OCI-LY7 (cell line): ENCODE measurements around the gene ZMIZ1. TPM values are rescaled to one million over a fixed set of nuclear protein-coding genes. Genes with fewer than 3 reads are reported as not detected.

Experiments used
- BruUV-seq: library from RNA; stranded (reverse); fragments of 400-500 nt; replicated peaks from 2 replicates; lab custom pipeline; 2021; lab: Mats Ljungman, UMichigan
- CTCF ChIA-PET: fragments of 300-600 bp; sonication (Branson Sonifier 250); formaldehyde crosslinking; loops from one replicate; lab custom pipeline; 2022; ENCODE audit warnings: antibody characterized with exemption; ENCODE audit not compliant: unreplicated experiment; lab: Charles Lee
- POLR2A ChIA-PET: fragments of 300-600 bp; sonication (Branson Sonifier 250); formaldehyde crosslinking; loops from one replicate; lab custom pipeline; 2022; ENCODE audit warnings: antibody characterized with exemption; lab: Charles Lee
- DNase-seq: peaks from one replicate; pipeline ENCODE4 v3.0.0-alpha.2; 2015; ENCODE audit warnings: low spot score
- H2AFZ ChIP-seq: fragments of 200-600 bp; sonication (generic), shearing (Covaris generic); 2 replicates; pipeline ENCODE4 v1.6.1; 2014; ENCODE audit warnings: mild to moderate bottlenecking, antibody characterized with exemption, low read length, moderate library complexity
- H3K27ac ChIP-seq: fragments of 200-600 bp; sonication (generic); 2 replicates; pipeline ENCODE4 v1.5.1; 2014; ENCODE audit warnings: mixed run types, low read depth, mild to moderate bottlenecking, moderate library complexity, low read length, inconsistent platforms; ENCODE audit not compliant: poor library complexity, severe bottlenecking
- H3K36me3 ChIP-seq: fragments of 200-600 bp; sonication (generic); 2 replicates; pipeline ENCODE4 v1.6.1; 2014; ENCODE audit warnings: mild to moderate bottlenecking, antibody characterized with exemption, low read length, moderate library complexity, mixed read lengths; ENCODE audit not compliant: insufficient read depth
- H3K4me1 ChIP-seq: fragments of 200-600 bp; sonication (generic); 2 replicates; pipeline ENCODE4 v1.5.1; 2014; ENCODE audit warnings: mild to moderate bottlenecking, low read length; ENCODE audit not compliant: insufficient read depth, poor library complexity, severe bottlenecking
- H3K4me2 ChIP-seq: fragments of 200-600 bp; sonication (generic); 2 replicates; pipeline ENCODE4 v1.6.1; 2014; ENCODE audit warnings: mild to moderate bottlenecking, low read length
- H3K4me3 ChIP-seq: fragments of 200-600 bp; sonication (generic); 2 replicates; pipeline ENCODE4 v1.5.1; 2014; ENCODE audit warnings: mild to moderate bottlenecking, low read depth, low read length; ENCODE audit not compliant: poor library complexity, severe bottlenecking
- H3K79me2 ChIP-seq: fragments of 200-600 bp; sonication (generic); 2 replicates; pipeline ENCODE4 v1.6.1; 2016; ENCODE audit warnings: low read depth, mild to moderate bottlenecking, low read length, moderate library complexity, mixed read lengths; ENCODE audit not compliant: insufficient read depth
- H3K9me2 ChIP-seq: fragments of 200-600 bp; sonication (generic); 2 replicates; pipeline ENCODE4 v1.6.1; 2016; ENCODE audit warnings: mild to moderate bottlenecking, low read length, mixed read lengths; ENCODE audit not compliant: insufficient read depth
- H3K9me3 ChIP-seq: fragments of 200-600 bp; sonication (generic); 2 replicates; pipeline ENCODE4 v1.6.1; 2014; ENCODE audit warnings: mild to moderate bottlenecking, mixed run types, low read length, mixed read lengths
- H4K20me1 ChIP-seq: fragments of 200-600 bp; sonication (generic); 2 replicates; pipeline ENCODE4 v1.6.1; 2014; ENCODE audit warnings: mild to moderate bottlenecking, antibody characterized with exemption, low read length, moderate library complexity, mixed read lengths; ENCODE audit not compliant: insufficient read depth
- CTCF ChIP-seq: fragments of 200-600 bp; sonication (generic); conservative IDR thresholded peaks from 2 replicates; pipeline ENCODE4 v1.5.1; 2014; ENCODE audit warnings: mild to moderate bottlenecking, antibody characterized with exemption, low read length, moderate library complexity, mixed read lengths
- EZH2phosphoT487 ChIP-seq: fragments of 200-600 bp; sonication (generic); IDR thresholded peaks from 2 replicates; pipeline ENCODE4 v1.6.1; 2018; ENCODE audit warnings: low read depth, borderline replicate concordance, mild to moderate bottlenecking, mixed run types, antibody characterized with exemption, low read length, moderate library complexity, mixed read lengths
- intact Hi-C: fragments of 100-400 bp; cut with micrococcal nuclease; formaldehyde crosslinking; loops from one replicate; pipeline ENCODE4 v1.10.0; 2022; ENCODE audit not compliant: unreplicated experiment
- total RNA-seq, 2 experiments: library from RNA; depleted of rRNA in 1 of 2; stranded (reverse); fragments of >200 nt in 1 of 2; shearing (Covaris generic) in 1 of 2; gene quantifications; 2 replicates each; pipeline ENCODE4 v1.2.3, GENCODE V29; 2014 to 2022

ZMIZ1 gene
- total RNA-seq, 2 experiments from 2014 or later: 20.4 to 66.9 TPM

GRCh38 chr10:79166741-79167140, 98.0 kb downstream of the ZMIZ1 start:
- BruUV-seq: no TSS peak
- Histone ChIP-seq H3K79me2 (no peaks in the 10 kb centered on the region), H3K9me2 (no peaks in the 10 kb centered on the region), H3K4me2 (no peak overlapping the region), H3K27ac (no peak overlapping the region), H3K4me3 (no peak overlapping the region), H4K20me1 (no peaks in the 10 kb centered on the region; the same call in 1 of the 2 replicates), H3K9me3 (no peaks in the 10 kb centered on the region), H2AFZ (no peak overlapping the region), H3K36me3 (no peaks in the 10 kb centered on the region), H3K4me1 (no peaks in the 10 kb centered on the region)
- TF ChIP-seq CTCF (no peak), EZH2phosphoT487 (no peak)
- ChIA-PET CTCF (no interaction called here), POLR2A (no interaction called here)
- no peak for DNase-seq
- intact Hi-C loops: no loop called here

- DNase-seq: no peak
- Histone ChIP-seq H3K9me2 (no peaks in the 10 kb centered on the region), H3K79me2 (no peaks in the 10 kb centered on the region), H3K9me3 (no peaks in the 10 kb centered on the region), H4K20me1 (no peaks in the 10 kb centered on the region; the same call in 1 of the 2 replicates), H3K36me3 (no peaks in the 10 kb centered on the region), H3K4me2 (no peak overlapping the region), H3K4me3 (no peak overlapping the region), H3K4me1 (no peaks in the 10 kb centered on the region), H3K27ac (no peak overlapping the region), H2AFZ (no peak overlapping the region)
- CTCF ChIA-PET: no interaction called here
- intact Hi-C loops: no loop called here
- BruUV-seq: no TSS peak
- TF ChIP-seq CTCF: no peak
- TF ChIP-seq EZH2phosphoT487: no peak
- POLR2A ChIA-PET: no interaction called here
Measured at GRCh38 chr10:79167537-79167936, 98.8 kb downstream of the ZMIZ1 start.

GRCh38 chr10:79168210-79168609, 99.4 kb downstream of the ZMIZ1 start:
- no TSS peak for BruUV-seq

More at GRCh38 chr10:79168210-79168609, 99.4 kb downstream of the ZMIZ1 start:
- POLR2A ChIA-PET: no interaction called here
- no peak for DNase-seq
- Histone ChIP-seq H3K36me3 (no peaks in the 10 kb centered on the region), H3K79me2 (no peaks in the 10 kb centered on the region), H3K9me3 (no peaks in the 10 kb centered on the region), H3K4me2 (no peak overlapping the region), H3K9me2 (no peaks in the 10 kb centered on the region), H3K4me1 (no peaks in the 10 kb centered on the region), H3K4me3 (no peak overlapping the region), H3K27ac (no peak overlapping the region), H2AFZ (no peak overlapping the region), H4K20me1 (no peaks in the 10 kb centered on the region; the same call in 1 of the 2 replicates)
- intact Hi-C loops: no loop called here
- CTCF ChIA-PET: no interaction called here
- TF ChIP-seq CTCF (no peak), EZH2phosphoT487 (no peak)
